ENCODE results near the gene ITGAX.
A peak's percentile ranks its signal among the peaks of the same experiment; 100 is the strongest.
"Not testable (repeated sequence)": the region's sequence is repeated elsewhere in the genome, so short reads cannot be mapped to it uniquely, and the experiment has no call there.

ITGAX gene
- long read RNA-seq, partial matches to known transcripts: 3 of 4 reads
- long read RNA-seq, other reads (novel, unspliced or antisense): 1 of 4 reads

DNA sequence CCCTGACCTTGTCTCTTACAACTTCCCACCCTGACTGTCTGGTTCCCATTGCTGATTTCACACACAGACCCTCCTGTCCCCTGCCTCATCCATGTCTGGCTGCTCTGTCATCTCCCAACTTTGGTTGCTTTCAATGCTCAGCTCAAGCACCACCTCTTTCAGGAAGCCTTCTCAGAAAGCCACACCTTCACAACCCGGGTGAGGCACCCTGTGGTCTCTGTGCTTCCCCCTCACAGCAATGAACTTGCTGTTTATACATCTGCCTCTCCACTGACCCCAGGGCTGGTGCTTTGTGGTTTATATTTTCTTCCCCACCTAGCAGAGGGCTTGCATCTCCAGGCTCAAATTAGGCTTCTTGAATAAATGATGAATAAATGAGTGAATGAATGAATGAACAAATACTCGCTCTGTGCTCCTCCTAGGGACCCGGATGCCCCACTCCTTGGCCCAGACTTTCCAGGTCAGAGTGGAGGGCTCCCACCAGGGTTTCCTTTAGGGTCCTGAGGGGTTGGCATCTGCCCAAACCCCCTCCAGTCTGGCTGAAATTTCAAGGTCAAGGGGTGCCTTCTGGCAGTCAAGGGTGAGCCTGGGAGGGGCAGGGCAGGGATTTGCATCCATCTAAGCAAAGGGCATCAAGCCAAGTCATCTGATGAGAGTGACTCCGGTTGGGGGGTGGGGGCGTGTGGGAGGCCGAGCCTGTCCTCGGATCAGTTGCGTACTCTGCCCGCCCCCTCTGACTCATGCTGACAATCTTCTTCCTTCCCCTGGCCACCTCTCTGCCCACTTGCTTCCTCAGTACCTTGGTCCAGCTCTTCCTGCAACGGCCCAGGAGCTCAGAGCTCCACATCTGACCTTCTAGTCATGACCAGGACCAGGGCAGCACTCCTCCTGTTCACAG, at the start of gene ITGAX:
Gene ITGAX, plus strand, starts transcription at position 783 of the 898 bp plus-strand sequence. Its CDS starts 79 bp downstream, at position 862.
- DNase-seq (ENCODE audit: low read depth in 1 of 2, low spot score in 1 of 2): peak; percentile 82 to 89
- Histone ChIP-seq H3K4me3 (replicated peaks; ENCODE audit: insufficient read depth, low read length) (peak within 1 kb of the TSS; percentile 35), H3K27ac (replicated peaks) (peak within 1 kb of the TSS; percentile 37), H3K27me3 (ENCODE audit: insufficient read depth, poor library complexity, severe bottlenecking) (no peaks in the 10 kb centered on the region)
- TF ChIP-seq POLR2AphosphoS5 (IDR thresholded peaks at IDR 0.05; ENCODE audit: low read depth): peak; percentile 36; the same call in 1 of the 2 replicates
- TF ChIP-seq CTCF (IDR thresholded peaks at IDR 0.05; ENCODE audit: insufficient read depth, low read length): no peak
- TF ChIP-seq, protein P1, sequence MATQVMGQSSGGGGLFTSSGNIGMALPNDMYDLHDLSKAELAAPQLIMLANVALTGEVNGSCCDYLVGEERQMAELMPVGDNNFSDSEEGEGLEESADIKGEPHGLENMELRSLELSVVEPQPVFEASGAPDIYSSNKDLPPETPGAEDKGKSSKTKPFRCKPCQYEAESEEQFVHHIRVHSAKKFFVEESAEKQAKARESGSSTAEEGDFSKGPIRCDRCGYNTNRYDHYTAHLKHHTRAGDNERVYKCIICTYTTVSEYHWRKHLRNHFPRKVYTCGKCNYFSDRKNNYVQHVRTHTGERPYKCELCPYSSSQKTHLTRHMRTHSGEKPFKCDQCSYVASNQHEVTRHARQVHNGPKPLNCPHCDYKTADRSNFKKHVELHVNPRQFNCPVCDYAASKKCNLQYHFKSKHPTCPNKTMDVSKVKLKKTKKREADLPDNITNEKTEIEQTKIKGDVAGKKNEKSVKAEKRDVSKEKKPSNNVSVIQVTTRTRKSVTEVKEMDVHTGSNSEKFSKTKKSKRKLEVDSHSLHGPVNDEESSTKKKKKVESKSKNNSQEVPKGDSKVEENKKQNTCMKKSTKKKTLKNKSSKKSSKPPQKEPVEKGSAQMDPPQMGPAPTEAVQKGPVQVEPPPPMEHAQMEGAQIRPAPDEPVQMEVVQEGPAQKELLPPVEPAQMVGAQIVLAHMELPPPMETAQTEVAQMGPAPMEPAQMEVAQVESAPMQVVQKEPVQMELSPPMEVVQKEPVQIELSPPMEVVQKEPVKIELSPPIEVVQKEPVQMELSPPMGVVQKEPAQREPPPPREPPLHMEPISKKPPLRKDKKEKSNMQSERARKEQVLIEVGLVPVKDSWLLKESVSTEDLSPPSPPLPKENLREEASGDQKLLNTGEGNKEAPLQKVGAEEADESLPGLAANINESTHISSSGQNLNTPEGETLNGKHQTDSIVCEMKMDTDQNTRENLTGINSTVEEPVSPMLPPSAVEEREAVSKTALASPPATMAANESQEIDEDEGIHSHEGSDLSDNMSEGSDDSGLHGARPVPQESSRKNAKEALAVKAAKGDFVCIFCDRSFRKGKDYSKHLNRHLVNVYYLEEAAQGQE (IDR thresholded peaks at IDR 0.05; ENCODE audit: insufficient replicate concordance, low read depth): no peak
- no peak for TF ChIP-seq GABPA (IDR thresholded peaks at IDR 0.05; ENCODE audit: low read depth)

- no peak overlapping the region for H3K4me3 ChIP-seq (replicated peaks; ENCODE audit: insufficient read depth, low read length)
- no peak for TF ChIP-seq GABPA (IDR thresholded peaks at IDR 0.05; ENCODE audit: low read depth)
- TF ChIP-seq SPI1 (IDR thresholded peaks at IDR 0.05; ENCODE audit: borderline replicate concordance, low read depth): peak; percentile 54; the same call in 1 of the 2 replicates
- DNase-seq (ENCODE audit: low read depth in 1 of 2, low spot score in 1 of 2): no peak
- H3K27ac ChIP-seq (replicated peaks): no peak overlapping the region
- no peaks in the 10 kb centered on the region for H3K27me3 ChIP-seq (ENCODE audit: insufficient read depth, poor library complexity, severe bottlenecking)
Measured at GRCh38 chr16:31305219-31305618, 49.8 kb upstream of the ITGAX start.

DNA sequence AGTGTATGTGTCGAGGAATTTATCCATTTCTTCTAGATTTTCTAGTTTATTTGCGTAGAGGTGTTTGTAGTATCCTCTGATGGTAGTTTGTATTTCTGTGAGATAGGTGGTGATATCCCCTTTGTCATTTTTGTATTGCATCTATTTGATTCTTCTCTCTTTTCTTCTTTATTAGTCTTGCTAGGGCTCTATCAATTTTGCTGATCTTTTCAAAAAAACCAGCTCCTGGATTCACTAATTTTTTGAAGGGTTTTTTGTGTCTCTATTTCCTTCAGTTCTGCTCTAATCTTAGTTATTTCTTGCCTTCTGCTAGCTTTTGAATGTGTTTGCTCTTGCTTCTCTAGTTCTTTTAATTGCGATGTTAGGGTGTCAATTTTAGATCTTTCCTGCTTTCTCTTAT, 46.6 kb upstream of the ITGAX start:
- H3K4me3 ChIP-seq (replicated peaks; ENCODE audit: insufficient read depth, low read length); H3K27ac ChIP-seq (replicated peaks); H3K27me3 ChIP-seq (ENCODE audit: insufficient read depth, poor library complexity, severe bottlenecking); DNase-seq (ENCODE audit: low read depth in 1 of 2, low spot score in 1 of 2): not testable (repeated sequence)

- no peak for DNase-seq (ENCODE audit: low read depth in 1 of 2, low spot score in 1 of 2)
- TF ChIP-seq, protein P1 (IDR thresholded peaks at IDR 0.05; ENCODE audit: insufficient replicate concordance, low read depth): no peak
- TF ChIP-seq GABPA (IDR thresholded peaks at IDR 0.05; ENCODE audit: low read depth): no peak
- TF ChIP-seq SPI1 (IDR thresholded peaks at IDR 0.05; ENCODE audit: borderline replicate concordance, low read depth): no peak
- no peak for TF ChIP-seq CTCF (IDR thresholded peaks at IDR 0.05; ENCODE audit: insufficient read depth, low read length)
- TF ChIP-seq POLR2AphosphoS5 (IDR thresholded peaks at IDR 0.05; ENCODE audit: low read depth): no peak
- Histone ChIP-seq H3K27ac (replicated peaks) (no peak overlapping the region), H3K4me3 (replicated peaks; ENCODE audit: insufficient read depth, low read length) (no peak overlapping the region), H3K27me3 (ENCODE audit: insufficient read depth, poor library complexity, severe bottlenecking) (no peaks in the 10 kb centered on the region)
Measured at GRCh38 chr16:31322500-31322899, 32.5 kb upstream of the ITGAX start.
